GM06990 (cell line): ENCODE data around the gene MAGI2.

Experiments used
- DNase-seq: peaks from one replicate; pipeline ENCODE4 v3.0.0-alpha.2; 2011; ENCODE audit not compliant: insufficient read length; ENCODE audit errors: extremely low read depth
- H3K27me3 ChIP-seq: replicated peaks from 2 replicates; pipeline ENCODE4 v1.6.0; 2011; ENCODE audit warnings: low read length; ENCODE audit not compliant: control insufficient read depth, insufficient read depth
- H3K36me3 ChIP-seq: 2 replicates; pipeline ENCODE4 v1.5.1; 2011; ENCODE audit warnings: low read length; ENCODE audit not compliant: control insufficient read depth, insufficient read depth
- H3K4me3 ChIP-seq: replicated peaks from 2 replicates; pipeline ENCODE4 v1.5.1; 2011; ENCODE audit warnings: low read depth, mild to moderate bottlenecking, control low read depth, low read length
- CTCF ChIP-seq: IDR thresholded peaks from 2 replicates; pipeline ENCODE4 v1.5.1; 2011; ENCODE audit warnings: low read length, control low read depth, mild to moderate bottlenecking, inconsistent platforms; ENCODE audit not compliant: insufficient read depth, poor library complexity, severe bottlenecking

Gene MAGI2

DNA sequence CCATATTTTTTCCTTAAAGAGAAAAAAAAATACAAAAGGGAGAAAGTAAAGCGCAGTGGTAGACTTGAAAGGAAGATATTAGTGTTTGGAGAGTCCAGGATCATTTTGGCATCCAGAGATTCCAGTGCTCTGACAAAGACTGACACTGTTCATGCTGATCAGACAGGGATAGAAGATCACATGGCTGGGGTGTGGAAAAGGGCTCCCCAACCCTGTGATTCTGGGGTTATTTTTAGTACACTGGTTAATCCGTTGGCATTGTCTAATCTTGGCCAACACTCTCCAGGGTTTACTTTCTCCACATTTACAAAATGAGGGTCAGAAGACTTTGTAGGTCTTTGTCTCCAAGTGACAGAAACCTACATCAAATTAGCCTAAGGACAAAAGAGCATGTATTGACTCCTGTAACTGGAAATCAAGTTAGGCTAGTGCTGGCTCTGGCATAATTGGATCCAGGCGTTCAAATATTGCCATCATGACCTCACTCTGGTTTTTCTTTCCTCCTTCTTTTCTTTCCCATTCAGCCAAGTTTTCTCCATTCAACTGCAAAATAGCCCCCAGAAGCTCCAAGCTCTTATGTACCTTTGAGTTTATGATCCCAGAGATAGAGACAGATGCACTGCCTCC lies 1473.3 kb downstream of the MAGI2 start:
- H3K36me3 ChIP-seq: no peaks in the 10 kb centered on the region
- H3K4me3 ChIP-seq: no peak overlapping the region
- no peak for TF ChIP-seq CTCF
- DNase-seq: no peak
- no peaks in the 10 kb centered on the region for H3K27me3 ChIP-seq

- no peaks in the 10 kb centered on the region for H3K27me3 ChIP-seq
- no peak for DNase-seq
- TF ChIP-seq CTCF: no peak
- no peaks in the 10 kb centered on the region for H3K36me3 ChIP-seq
- no peak overlapping the region for H3K4me3 ChIP-seq
Observed at GRCh38 chr7:77979219-77979618, 1474.2 kb downstream of the MAGI2 start.

DNA sequence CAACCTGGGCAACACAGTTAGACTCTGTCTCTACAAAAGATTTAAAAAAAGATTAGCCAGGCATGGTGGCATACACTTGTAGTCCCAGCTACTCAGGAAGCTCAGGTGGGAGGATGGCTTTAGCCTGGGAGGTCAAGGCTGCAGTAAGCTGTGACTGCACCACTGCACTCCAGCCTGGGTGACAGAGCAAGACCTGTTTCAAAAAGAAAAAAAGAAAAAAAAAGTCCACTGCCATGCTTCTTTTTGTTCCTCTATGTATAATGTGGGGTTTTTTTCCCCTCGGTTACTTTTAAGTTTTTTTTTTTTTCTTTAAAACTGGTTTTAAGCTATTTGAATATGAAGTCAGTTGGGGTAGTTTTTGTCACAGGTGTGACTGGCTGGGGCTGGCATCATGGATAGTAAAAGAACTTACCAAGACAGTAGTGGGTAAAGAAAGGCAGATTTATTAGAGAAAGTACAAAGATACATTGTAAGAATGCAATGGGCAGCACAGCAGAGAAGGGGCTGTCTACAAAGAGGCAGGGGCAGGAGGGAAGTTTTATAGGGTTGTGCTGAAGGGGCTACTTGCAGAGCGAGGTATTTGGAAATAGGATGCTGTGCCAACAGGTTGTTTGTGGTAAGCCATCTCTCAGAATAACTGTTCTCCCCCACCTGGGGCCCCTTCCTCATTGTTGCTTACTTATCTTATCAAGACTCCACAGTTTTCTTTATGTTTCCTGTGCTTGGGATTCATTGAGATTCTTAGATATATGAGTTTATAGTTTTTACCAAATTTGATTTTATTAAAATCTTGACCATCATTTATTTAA lies 1477.6 kb downstream of the MAGI2 start:
- H3K4me3 ChIP-seq: no peak overlapping the region
- H3K36me3 ChIP-seq: no peaks in the 10 kb centered on the region
- no peak for DNase-seq
- no peak for TF ChIP-seq CTCF
- no peaks in the 10 kb centered on the region for H3K27me3 ChIP-seq

- TF ChIP-seq CTCF: no peak
- DNase-seq: no peak
- H3K4me3 ChIP-seq: no peak overlapping the region
- H3K36me3 ChIP-seq: no peaks in the 10 kb centered on the region
- H3K27me3 ChIP-seq: no peaks in the 10 kb centered on the region
Observed at GRCh38 chr7:77971726-77972125, 1481.7 kb downstream of the MAGI2 start.

DNA sequence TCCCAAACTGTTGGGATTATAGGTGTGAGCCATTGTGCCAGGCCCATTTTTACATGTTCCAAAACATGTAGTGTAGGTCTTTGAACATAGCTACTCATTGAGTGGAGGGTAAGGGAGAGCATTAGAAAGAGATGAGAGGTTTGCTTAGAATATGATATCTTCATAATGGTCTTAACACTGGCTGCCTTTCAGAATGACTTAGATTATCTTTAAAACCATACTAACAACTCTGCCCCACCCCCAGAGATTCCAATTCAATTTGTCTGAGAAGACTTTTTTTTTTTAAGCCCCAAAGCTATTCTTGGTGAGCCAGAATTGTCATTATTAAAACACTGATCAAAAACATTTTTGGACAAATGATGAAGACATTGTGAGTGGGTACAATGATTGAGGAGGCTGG lies 1486.0 kb downstream of the MAGI2 start:
- no peaks in the 10 kb centered on the region for H3K27me3 ChIP-seq
- H3K36me3 ChIP-seq: no peaks in the 10 kb centered on the region; the same call in 1 of the 2 replicates
- no peak for DNase-seq
- no peak overlapping the region for H3K4me3 ChIP-seq
- TF ChIP-seq CTCF: no peak
